PC-9 (cell line): ENCODE measurements around the gene ABCG5. TPM values are rescaled to one million over a fixed set of nuclear protein-coding genes. Genes with fewer than 3 reads are reported as not detected.

Experiments used
- BruUV-seq: library from RNA; stranded (reverse); fragments of 400-500 nt; replicated peaks from 2 replicates; lab custom pipeline; 2021; lab: Mats Ljungman, UMichigan
- CTCF ChIA-PET: fragments of 300-600 bp; sonication (Branson Sonifier 250); formaldehyde crosslinking; loops from one replicate; lab custom pipeline; 2022; ENCODE audit warnings: antibody characterized with exemption; lab: Charles Lee
- POLR2A ChIA-PET: fragments of 300-600 bp; sonication (Branson Sonifier 250); formaldehyde crosslinking; loops from one replicate; lab custom pipeline; 2022; ENCODE audit warnings: antibody characterized with exemption; ENCODE audit not compliant: unreplicated experiment; lab: Charles Lee
- DNase-seq, 2 experiments: peaks; one replicate each; pipeline versions ENCODE4 v3.0.0 to v3.0.0-alpha.2; 2015 to 2022; ENCODE audit warnings: mixed read lengths in 1 of 2
- H2AFZ ChIP-seq: fragments of 200-600 bp; sonication (generic); 2 replicates; pipeline ENCODE4 v1.8.1; 2017; ENCODE audit warnings: antibody characterized with exemption
- H3F3A ChIP-seq: fragments of 200-600 bp; sonication (generic); 2 replicates; pipeline ENCODE4 v1.8.1; 2017; ENCODE audit warnings: antibody characterized with exemption, mild to moderate bottlenecking, low read depth; ENCODE audit not compliant: insufficient read depth
- H3K27ac ChIP-seq: fragments of 200-600 bp; sonication (generic); 2 replicates; pipeline ENCODE4 v1.6.1; 2016; ENCODE audit warnings: mixed run types
- H3K27me3 ChIP-seq: fragments of 200-600 bp; sonication (generic); 2 replicates; pipeline ENCODE4 v1.6.1; 2016; ENCODE audit warnings: low read depth, mixed run types; ENCODE audit not compliant: insufficient read depth
- H3K36me3 ChIP-seq: fragments of 200-600 bp; sonication (generic); 2 replicates; pipeline ENCODE4 v1.6.1; 2016; ENCODE audit warnings: low read depth, mixed run types
- H3K4me1 ChIP-seq: fragments of 200-600 bp; sonication (generic); replicated peaks from 2 replicates; pipeline ENCODE4 v1.6.1; 2016; ENCODE audit warnings: mixed run types; ENCODE audit not compliant: insufficient read depth
- H3K4me2 ChIP-seq: fragments of 200-600 bp; sonication (generic); 2 replicates; pipeline ENCODE4 v1.6.1; 2017; ENCODE audit warnings: mixed run types
- H3K4me3 ChIP-seq: fragments of 200-600 bp; sonication (generic); 2 replicates; pipeline ENCODE4 v1.6.1; 2016; ENCODE audit warnings: mixed run types
- H3K79me2 ChIP-seq: fragments of 200-600 bp; sonication (generic); 2 replicates; pipeline ENCODE4 v1.6.1; 2017; ENCODE audit warnings: low read depth, mixed run types
- H3K9me2 ChIP-seq: fragments of 200-600 bp; sonication (generic); 2 replicates; pipeline ENCODE4 v1.8.1; 2017; ENCODE audit warnings: mild to moderate bottlenecking; ENCODE audit not compliant: insufficient read depth
- H3K9me3 ChIP-seq: fragments of 200-600 bp; sonication (generic); 2 replicates; pipeline ENCODE4 v1.8.1; 2016; ENCODE audit warnings: low read depth; ENCODE audit not compliant: insufficient read depth
- H4K20me1 ChIP-seq: fragments of 200-600 bp; sonication (generic); 2 replicates; pipeline ENCODE4 v1.8.1; 2017; ENCODE audit not compliant: insufficient read depth
- EZH2 ChIP-seq: fragments of 200-600 bp; sonication (generic); IDR thresholded peaks from 2 replicates; pipeline ENCODE4 v1.8.0; 2017; ENCODE audit warnings: antibody characterized with exemption, low read depth
- intact Hi-C: fragments of 100-400 bp; cut with micrococcal nuclease; formaldehyde crosslinking; loops from one replicate; pipeline ENCODE4 v1.10.0; 2022; ENCODE audit not compliant: unreplicated experiment
- total RNA-seq: library from RNA; stranded (reverse); gene quantifications from 2 replicates; pipeline ENCODE4 v1.2.3, GENCODE V29; 2021
- TF ChIP-seq, protein P1 (sequence below): fragments of 200-600 bp; sonication (generic); conservative IDR thresholded peaks from 2 replicates; pipeline ENCODE4 v1.6.1; 2017; ENCODE audit warnings: mixed run types, antibody characterized with exemption, mild to moderate bottlenecking, moderate library complexity

The ABCG5 gene
- total RNA-seq, 1 experiment from 2014 or later, result not detected

DNA sequence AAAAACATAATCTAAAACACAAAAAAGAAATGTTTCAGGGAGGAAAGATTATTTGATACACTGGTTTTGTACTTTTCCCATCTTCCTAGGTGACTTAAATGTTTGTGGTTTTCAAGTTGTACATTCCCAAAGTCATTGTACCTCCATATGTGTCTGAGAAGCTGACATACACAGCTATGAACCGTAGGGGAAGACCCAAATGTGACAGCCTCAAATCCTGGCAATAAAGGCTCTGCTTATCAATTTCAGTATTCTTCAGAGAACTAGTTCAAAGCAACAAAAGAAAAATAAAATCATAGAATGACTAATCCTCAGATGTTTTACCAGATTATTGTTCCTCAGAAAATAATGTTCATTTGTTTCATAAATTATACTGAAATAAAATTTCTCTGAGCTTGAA, 62.3 kb downstream of the ABCG5 start:
- H3K27ac ChIP-seq, result no peak overlapping the region
- H4K20me1 ChIP-seq, result 0 out of 2 replicates have a peak, but pooled peaks cover 3% of the 10 kb centered on the region
- no peaks in the 10 kb centered on the region for H3K9me2 ChIP-seq
- H3K4me3 ChIP-seq, result no peak overlapping the region
- intact Hi-C loops, result no loop called here
- DNase-seq, result no peak
- no peak overlapping the region for H3K4me2 ChIP-seq
- H3K79me2 ChIP-seq, result peaks cover 7% of the 10 kb centered on the region; the same call in 1 of the 2 replicates
- H3K9me3 ChIP-seq, result no peaks in the 10 kb centered on the region
- ChIA-PET POLR2A (no interaction called here), CTCF (no interaction called here)
- no peak overlapping the region for H2AFZ ChIP-seq
- BruUV-seq, result no TSS peak
- H3K36me3 ChIP-seq, result no peaks in the 10 kb centered on the region
- H3K27me3 ChIP-seq, result no peaks in the 10 kb centered on the region
- peaks cover 8% of the 10 kb centered on the region; the same call in 1 of the 2 replicates for H3F3A ChIP-seq
- peaks cover 8% of the 10 kb centered on the region; the same call in 1 of the 2 replicates for H3K4me1 ChIP-seq
- TF ChIP-seq EZH2, result no peak
- TF ChIP-seq, protein P1, sequence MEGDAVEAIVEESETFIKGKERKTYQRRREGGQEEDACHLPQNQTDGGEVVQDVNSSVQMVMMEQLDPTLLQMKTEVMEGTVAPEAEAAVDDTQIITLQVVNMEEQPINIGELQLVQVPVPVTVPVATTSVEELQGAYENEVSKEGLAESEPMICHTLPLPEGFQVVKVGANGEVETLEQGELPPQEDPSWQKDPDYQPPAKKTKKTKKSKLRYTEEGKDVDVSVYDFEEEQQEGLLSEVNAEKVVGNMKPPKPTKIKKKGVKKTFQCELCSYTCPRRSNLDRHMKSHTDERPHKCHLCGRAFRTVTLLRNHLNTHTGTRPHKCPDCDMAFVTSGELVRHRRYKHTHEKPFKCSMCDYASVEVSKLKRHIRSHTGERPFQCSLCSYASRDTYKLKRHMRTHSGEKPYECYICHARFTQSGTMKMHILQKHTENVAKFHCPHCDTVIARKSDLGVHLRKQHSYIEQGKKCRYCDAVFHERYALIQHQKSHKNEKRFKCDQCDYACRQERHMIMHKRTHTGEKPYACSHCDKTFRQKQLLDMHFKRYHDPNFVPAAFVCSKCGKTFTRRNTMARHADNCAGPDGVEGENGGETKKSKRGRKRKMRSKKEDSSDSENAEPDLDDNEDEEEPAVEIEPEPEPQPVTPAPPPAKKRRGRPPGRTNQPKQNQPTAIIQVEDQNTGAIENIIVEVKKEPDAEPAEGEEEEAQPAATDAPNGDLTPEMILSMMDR, result no peak

DNA sequence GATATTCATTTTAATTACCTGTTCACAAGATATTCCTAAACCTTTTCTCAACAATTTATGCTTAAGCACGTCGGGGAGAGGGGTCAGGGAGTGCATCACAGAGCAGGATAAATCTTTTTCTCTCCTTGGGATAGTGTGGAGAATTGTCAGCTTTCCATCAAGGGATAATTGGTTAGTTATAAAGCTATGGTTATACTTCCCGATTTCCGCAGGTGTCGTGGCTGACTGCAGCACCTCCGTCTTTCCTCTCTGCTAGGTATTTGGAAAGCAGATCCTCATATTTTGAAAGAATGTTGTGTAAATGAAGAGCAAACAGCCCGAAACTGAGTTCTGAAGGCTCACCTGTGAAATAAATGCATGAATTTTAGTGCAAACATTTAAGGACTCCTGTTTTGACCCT, 64.0 kb downstream of the ABCG5 start:
- no TSS peak for BruUV-seq
- H3K36me3 ChIP-seq, result no peaks in the 10 kb centered on the region
- no peak for TF ChIP-seq EZH2
- TF ChIP-seq, protein P1, result no peak
- H3K4me2 ChIP-seq, result peak overlapping the region; percentile 75
- ChIA-PET POLR2A (interaction anchor here (0.7 kb wide), 1 partner anchor 126 kb away, joined by 3 read pairs; no protein-coding TSS in a partner anchor), CTCF (no interaction called here)
- peak overlapping the region; percentile 61 for H3K27ac ChIP-seq
- no peaks in the 10 kb centered on the region for H3K9me3 ChIP-seq
- H3K9me2 ChIP-seq, result no peaks in the 10 kb centered on the region
- H3K27me3 ChIP-seq, result no peaks in the 10 kb centered on the region
- H3K79me2 ChIP-seq, result peaks cover 7% of the 10 kb centered on the region; the same call in 1 of the 2 replicates
- no peak for DNase-seq
- peaks cover 8% of the 10 kb centered on the region; the same call in 1 of the 2 replicates for H3F3A ChIP-seq
- H3K4me3 ChIP-seq, result peak overlapping the region; percentile 61
- H2AFZ ChIP-seq, result peak overlapping the region; percentile 99
- intact Hi-C loops, result loop anchor here (1.0 kb wide), 1 partner anchor 137 kb away; the partner anchor contains the start of gene PLEKHH2
- 0 out of 2 replicates have a peak, but pooled peaks cover 3% of the 10 kb centered on the region for H4K20me1 ChIP-seq
- peaks cover 8% of the 10 kb centered on the region; the same call in 1 of the 2 replicates for H3K4me1 ChIP-seq

DNA sequence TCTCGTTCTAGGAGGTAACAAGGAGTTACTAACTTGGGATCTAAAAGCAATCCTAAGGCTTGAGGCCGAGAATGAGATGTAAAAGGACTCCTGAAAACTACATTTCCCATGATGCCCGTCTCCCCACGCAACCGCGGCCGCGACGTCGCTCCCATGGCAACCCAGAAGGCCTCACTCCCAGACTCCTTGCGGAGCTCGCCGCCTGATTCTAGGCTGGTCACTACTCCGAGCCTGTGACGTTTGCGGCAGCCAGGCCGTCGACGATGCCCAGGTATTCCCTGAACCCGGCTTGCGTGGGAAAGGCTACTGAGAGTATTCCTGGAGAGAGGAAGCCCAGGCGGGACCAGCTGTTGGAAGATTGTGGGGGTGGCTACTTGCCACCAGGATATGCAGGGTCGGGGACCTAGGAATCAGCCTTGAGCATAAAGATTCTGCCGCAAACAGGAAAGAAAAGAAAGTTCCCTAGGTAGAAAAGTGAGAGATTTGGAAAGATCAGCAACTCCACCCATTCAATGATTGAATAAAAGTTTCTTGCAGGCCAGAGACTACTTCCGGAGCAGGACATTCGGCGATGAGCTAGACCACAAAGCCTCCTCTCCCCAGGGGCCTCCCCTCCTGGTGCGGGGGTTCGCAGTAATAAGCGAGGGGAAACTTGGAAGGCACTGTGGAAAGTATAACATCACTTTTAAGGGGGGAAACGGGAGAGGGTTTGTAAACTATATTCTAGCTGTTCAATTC, 64.6 kb downstream of the ABCG5 start, which contains the start of gene DYNC2LI1:
DYNC2LI1 (plus strand) TSS at position 164 of the 738 bp plus-strand sequence; CDS start at position 264, 100 bp downstream.
- Histone ChIP-seq H3K9me2 (no peaks in the 10 kb centered on the region), H3K4me2 (peak within 1 kb of the TSS; percentile 75), H3K27me3 (no peaks in the 10 kb centered on the region), H3K79me2 (peaks cover 7% of the 10 kb centered on the region; the same call in 1 of the 2 replicates), H3K4me3 (peak within 1 kb of the TSS; percentile 61), H2AFZ (peak within 1 kb of the TSS; percentile 99), H3K9me3 (no peaks in the 10 kb centered on the region), H3K27ac (peak within 1 kb of the TSS; percentile 61), H3F3A (peaks cover 8% of the 10 kb centered on the region; the same call in 1 of the 2 replicates), H4K20me1 (0 out of 2 replicates have a peak, but pooled peaks cover 3% of the 10 kb centered on the region), H3K36me3 (no peaks in the 10 kb centered on the region), H3K4me1 (peaks cover 8% of the 10 kb centered on the region; the same call in 1 of the 2 replicates)
- intact Hi-C loops, result loop anchor here (1.0 kb wide), 1 partner anchor 137 kb away; the partner anchor contains the start of gene PLEKHH2
- POLR2A ChIA-PET, result interaction anchor here (0.6 to 0.7 kb wide), 3 partner anchors 126 to 1878 kb away, joined by 3 read pairs; no protein-coding TSS in a partner anchor
- no peak for TF ChIP-seq EZH2
- TF ChIP-seq, protein P1, result no peak
- CTCF ChIA-PET, result no interaction called here
- peak; percentile 92 to 93 for DNase-seq
- TSS peak; percentile 81 for BruUV-seq
